NB4 (cell line): ENCODE results near the gene DTNB.

Experiments used
- CTCF ChIP-seq: IDR thresholded peaks from one replicate; pipeline ENCODE4 v1.5.1; 2012; ENCODE audit warnings: low read depth, low read length
- MAX ChIP-seq: IDR thresholded peaks from 2 replicates; pipeline ENCODE4 v1.6.1; 2011; ENCODE audit warnings: low read depth, low read length
- MYC ChIP-seq: IDR thresholded peaks from 2 replicates; pipeline ENCODE4 v1.6.1; 2011; ENCODE audit warnings: low read depth, low read length
- POLR2A ChIP-seq: IDR thresholded peaks from 2 replicates; pipeline ENCODE4 v1.6.1; 2011; ENCODE audit warnings: mild to moderate bottlenecking; ENCODE audit not compliant: insufficient read length; ENCODE audit errors: extremely low read depth

- TF ChIP-seq MYC (no peak), CTCF (no peak), POLR2A (no peak), MAX (no peak)
Observed at GRCh38 chr2:25447018-25447417, 226.4 kb downstream of the DTNB start.
